Activated CD4-positive, alpha-beta T cell treated with anti-CD3 and anti-CD28 coated beads, Interleukin-2, amount 50 U/mL, for 16 hours (primary cell): ENCODE results near the gene ANKRD22.
"Not testable (repeated sequence)": the region's sequence is repeated elsewhere in the genome, so short reads cannot be mapped to it uniquely, and the experiment has no call there.

Source experiments
- DNase-seq: peaks from one replicate; pipeline ENCODE4 v3.0.0-alpha.2; 2020

The ANKRD22 gene

DNA sequence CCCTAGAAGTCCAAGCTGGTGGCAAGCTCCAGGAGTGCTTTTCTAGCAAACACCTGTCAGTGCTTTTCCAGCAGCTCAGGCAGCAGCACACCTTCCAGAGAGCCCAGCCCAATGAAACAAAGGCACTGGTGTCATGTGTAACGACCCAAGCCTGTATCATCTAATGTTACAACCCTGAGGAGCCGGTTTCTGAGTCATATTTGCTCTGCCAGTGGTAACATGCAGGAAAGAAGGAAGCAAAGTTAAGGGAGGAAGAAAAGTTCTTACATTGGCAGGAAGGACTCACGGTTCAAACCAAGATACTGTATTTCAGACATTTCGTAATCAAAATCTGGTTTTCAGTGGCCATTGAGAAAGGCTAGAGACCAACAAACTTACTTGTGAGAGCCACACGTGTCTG is at the start of gene ANKRD22:
TSS of gene ANKRD22 (minus strand) at position 139 of the 400 bp plus-strand sequence. CDS start 237 bp downstream, outside the sequence.
- peak; percentile 63 for DNase-seq

DNA sequence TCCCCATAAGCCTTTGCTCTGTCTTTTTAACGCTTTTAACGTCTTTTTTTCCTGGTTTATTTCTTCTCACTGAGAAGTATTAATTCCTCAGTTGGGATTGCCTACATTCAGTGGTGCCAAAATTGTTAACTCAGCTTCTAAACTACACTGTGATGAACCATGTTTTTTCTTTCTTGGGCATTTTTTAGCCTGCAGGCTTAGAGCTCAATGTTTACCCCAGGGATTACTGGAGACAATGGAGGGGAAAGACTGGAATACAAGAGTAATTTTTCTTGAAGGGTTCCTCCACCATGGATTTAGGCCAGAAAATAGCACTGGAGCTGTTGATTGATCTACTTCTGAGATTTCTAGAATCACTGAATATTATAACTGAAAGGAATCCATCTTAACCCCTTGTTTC is 48.2 kb upstream of the ANKRD22 start:
- DNase-seq, result no peak

DNA sequence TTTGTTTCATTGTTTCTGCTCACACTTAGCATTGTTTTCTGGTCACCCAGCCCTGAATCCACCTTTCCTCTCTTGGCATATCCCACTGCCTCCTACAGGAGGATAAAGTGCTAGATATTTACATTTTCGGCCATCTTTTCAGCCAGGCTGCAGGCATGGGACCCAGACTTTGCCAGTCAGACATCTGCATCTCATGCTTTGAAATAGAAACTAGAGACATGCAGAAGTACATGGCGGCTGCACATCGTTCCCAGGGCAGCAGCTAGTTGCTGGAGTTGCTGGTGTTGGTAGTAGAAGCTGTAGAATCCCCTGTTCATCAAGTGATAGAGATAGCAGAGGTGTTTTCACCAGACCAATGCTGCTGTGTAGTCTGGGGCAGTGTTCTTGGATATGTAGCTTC is 47.1 kb upstream of the ANKRD22 start:
- no peak for DNase-seq

DNA sequence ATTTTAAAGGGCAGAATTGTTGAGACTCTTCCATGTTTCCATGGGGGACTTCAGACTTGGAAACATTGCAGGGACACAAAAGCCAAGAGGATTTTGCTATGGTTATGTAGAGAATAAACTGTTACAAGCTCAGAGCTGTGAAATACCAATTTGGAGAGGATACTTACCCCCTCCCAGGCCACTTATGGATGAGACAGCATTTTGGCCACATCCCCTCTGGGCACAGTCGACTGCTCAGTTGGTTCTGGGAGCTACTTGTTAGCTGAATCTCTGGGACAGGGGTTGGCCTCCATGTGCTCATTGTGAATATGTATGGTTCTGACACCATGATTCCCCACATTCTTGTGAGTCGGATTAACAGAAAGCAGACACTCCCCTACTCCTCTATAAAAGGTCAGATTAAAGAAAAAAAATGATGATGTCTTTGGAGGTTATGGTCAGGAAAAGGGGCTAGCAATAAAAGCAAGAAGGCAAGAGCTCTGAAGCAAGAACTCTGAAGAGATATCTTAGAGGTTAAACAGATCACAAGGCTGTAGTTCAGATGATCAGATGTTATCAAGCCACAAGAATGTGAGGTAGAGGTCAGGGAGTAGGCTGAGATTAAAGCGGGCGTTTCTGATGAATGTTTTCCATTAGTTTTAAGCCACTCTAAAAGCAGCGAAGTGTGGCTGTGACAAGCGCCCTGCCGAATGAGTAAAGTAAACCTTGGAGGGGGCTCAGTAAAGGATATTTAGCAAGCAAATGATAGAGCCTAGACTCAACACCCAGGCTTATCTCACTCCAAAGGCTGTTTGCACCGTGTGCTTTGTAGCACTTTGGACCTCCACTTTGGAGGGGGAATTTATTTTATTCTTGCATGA is 45.6 kb upstream of the ANKRD22 start:
- DNase-seq, result peak; percentile 36

DNA sequence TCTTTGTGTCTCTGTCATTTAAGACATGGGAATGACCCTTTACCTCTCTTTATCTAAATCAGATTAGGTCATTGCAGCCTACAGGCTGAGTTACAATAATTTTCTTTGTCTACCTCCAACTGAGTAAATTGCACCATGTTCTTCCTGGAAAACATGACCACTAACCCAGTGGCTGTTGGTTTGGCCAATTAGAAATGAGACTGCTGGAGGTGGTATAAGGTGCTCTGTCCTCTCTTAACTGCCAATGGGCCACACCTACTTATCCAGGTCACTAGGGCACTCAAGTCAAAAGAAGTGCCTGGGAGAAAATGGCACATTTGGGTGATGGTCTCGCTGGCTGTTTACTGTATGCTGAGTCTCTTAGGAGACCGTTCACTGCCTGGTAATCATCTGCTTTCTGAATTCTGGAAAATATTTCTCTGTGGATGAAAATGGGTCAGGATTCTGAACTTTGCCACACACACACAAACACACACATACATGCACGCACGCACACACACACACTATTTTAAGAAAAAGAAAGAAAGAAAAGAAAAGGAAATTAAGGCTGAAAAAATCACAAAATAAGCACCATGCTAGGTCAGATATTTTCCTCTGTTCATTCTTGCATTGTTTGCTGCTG is 44.8 kb upstream of the ANKRD22 start:
- no peak for DNase-seq

DNA sequence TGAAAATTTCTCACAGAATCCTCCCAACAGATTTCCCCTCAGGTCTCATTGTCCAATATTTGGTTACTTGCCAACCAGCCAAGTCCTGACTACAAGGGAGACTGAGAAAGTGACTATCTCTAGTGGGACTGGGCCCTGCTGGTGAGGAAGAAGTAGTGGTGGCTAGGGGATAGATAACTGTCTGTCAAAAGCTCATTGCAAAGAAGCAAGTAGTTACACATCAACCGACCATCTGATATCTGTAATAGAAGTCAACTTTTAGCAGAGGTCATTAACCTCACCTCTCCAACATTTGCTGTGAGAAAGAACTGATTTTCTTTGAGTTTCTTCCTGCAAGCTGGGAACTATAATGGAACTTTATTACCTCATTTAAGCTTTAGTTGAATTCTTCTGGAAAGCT is 43.6 kb upstream of the ANKRD22 start:
- no peak for DNase-seq

DNA sequence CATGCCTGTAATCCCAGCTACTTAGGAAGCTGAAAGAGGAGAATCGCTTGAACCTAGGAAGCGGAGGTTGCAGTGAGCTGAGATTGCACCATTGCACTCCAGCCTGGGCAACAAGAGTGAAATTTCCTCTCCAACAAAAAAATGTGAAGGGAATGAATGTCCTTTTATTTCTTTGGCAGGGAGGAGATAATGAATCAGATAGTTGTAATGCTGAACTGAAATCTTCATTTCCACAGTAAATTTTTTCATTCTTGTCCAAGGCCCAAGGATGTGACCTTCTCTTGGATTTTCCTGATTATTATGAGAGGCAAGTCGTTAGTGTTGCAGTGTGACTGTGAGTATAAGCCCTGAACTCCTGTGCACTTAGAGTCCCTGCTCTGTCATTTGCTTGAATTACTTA is 42.0 kb upstream of the ANKRD22 start:
- DNase-seq, result no peak

DNA sequence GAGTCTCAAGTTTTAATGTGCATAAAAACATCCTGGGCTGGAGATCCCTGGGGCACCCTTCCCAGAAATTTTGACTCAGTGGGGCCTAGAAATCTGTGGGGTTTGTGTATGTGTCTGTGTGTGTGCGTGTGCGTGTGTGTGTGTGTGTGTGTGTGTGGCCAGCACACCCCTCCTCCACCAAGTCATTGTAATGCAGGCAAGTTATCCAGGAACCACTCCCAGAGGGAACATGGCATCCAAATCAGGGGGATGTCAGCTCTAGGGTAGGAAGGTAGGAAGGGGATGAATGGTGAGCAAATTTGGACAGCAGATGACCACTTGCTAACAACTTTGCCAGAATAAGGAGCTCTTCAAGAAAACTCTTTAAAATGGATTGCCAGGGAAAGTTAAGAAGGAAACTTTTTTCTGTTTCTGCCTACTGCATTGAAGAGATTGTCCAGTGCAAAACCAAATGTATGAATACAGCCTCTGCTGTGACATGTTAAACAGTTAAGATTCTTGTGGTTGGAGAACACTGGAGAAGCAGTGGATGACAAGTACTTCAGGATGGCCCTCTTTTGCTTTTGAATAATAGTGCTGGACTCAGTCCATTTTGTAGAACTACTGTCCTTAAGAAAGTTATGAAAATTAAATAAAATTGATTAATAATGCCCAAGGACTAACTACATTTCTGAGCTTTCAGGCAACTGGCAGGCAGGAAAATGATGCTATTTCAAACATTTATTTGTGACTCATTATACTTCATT is 40.8 kb upstream of the ANKRD22 start:
- DNase-seq, result no peak

DNA sequence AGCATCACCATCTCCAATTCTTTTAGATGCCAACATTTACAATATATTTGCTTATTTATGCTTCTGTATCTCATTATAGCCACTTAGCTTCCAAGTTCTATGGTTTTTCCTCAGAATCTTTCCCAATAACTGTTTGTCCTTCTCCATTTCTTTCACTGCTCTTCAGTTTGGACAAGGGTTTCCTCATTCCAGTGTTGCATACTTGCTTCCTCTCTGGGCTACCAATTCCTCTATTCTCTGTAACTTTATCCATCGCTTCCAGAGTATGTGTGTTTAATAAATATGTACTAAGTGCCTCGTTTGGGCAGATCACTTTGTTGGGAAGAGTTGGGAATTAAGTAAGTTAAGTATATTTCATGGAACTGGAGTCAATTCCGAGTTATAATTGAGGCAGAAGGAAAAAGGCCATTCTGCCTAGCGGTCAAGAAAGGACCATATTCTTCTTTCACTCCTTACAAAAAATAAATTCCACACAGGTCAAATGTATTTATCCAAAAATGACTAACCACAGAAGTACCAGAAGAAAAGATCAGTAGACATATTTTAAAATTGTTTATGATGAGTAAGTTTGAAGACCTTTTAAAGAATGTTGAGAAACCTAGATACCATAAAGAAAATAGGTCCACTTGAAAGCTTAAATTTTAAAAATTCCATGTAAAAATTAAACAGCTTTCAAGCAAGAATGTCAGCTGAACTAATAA is 39.2 kb upstream of the ANKRD22 start:
- no peak for DNase-seq

DNA sequence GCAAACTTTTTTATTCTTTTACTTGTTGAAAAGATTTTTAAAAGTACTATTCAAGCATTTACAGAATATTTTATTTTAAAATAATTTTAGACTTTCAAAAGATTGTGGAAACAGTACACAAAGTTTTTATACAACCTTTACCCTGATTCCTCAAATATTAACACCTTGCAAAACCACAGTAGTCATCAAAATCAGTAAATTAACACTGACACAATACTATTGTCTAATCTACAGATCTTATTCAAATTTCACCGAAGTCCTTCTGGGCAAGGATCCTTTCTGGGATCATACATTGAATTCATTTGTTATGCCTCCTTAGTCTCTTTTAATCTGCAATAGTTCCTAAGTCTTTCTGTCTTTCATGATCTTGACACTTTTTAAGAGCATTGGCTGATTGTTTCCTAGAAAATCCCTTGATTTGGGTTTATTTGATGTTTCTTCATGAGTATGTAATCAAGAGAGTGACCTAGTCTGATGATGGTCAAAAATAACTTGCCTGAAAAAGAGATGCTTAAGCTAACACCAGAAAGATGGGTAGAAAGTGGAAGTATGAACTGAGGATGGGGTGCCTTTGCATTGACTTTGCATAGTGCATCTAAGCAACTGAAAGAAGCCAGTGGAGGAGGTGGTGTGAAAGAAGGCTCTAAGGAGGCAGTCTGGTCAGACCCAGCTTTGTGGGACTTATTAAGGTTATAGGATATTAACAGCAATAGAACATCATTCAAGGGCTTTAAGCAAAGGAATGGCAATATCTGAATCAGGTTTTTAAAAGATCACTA is 38.1 kb upstream of the ANKRD22 start:
- DNase-seq, result no peak

DNA sequence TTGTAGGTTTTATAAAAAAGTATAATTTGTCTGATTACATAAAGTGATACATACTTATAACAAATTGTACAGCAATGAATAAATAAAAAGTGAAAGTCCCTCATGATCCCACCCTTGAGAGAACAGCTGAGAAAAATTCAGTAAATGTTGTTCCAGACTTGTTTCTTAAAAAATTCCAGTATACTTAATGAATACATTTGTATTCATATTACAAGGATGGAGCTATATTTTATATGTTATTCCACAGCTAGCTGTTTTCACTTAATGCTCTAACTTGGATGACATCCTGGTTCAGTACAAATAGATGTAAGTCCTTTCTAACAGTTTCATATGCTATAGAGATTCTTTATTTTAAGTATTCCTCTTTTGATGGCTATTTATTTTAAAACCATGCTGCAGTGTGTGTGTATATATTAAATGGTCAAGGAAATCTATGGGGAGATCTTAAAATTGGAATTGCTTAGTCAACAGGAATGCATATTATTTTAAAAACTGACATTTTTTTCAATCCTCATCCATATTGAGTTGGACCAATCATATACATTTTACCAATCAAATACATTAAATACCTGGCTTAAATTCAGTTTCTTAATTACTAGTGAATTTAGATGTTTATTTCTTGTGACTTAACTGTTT is 37.3 kb upstream of the ANKRD22 start:
- no peak for DNase-seq

DNA sequence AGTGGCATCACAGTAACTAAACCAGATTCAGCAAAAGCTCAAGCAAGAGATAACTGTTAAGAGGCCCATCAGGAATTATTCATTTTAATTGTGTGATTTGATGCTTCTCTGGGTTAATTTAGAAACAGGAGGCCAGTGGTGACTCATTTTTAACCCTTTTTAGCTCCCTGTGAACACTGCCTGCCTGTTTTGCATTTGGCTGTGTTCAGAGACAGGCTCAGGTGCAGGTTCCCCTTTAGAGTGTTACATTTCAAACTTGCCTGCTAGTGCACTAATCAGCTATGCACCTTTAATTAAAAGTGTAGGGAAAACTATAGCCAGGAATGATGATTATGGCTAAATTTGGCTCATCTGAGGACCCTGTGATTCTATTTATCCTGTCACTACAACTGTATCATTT is 34.9 kb upstream of the ANKRD22 start:
- peak; percentile 87 for DNase-seq

DNA sequence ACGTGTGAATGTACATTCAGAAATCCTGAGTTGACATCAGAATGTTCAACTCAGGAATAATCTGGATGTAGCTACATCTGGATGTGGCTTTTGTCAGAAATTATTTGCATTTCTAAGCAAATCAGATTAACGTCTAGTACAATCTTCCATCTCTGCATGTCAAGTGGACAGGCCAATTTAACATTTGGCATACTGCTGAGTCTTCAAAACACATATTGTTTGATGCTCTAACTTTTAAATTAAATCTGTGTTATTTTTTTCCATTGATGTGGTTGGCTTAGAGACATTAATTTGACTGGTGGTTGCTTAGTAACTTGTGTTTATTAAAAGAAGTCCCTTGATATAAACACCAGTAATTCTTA is 31.8 kb upstream of the ANKRD22 start:
- DNase-seq, result no peak

DNA sequence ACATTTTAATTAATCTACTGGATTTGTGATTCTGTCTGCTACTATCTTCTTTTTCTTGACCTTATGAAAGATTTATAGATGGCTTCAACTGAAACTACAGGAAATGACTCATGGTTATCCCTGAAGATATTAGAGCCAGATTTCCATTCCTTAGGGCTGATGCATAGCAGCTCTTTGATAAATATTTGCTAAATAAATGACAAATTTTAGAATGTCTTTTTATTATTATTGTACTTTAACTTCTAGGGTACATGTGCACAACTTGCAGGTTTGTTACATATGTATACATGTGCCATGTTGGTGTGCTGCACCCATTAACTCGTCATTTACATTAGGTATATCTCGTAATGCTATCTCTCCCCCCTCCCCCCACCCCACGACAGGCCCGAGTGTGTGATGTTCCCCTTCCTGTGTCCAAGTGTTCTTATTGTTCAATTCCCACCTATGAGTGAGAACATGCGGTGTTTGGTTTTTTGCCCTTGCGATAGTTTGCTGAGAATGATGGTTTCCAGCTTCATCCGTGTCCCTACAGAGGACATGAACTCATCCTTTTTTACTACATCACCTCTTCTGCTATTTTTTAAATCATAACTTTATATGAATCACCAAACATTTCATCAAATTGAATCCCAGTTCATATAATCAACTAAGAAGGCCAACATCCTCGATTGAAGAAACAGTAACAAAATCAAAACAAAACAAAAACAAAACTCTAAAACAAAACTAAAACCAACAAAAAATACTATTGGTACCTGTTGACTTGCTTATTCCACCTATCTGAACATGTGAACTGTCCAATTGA is 31.2 kb upstream of the ANKRD22 start:
- not testable (repeated sequence) for DNase-seq

DNA sequence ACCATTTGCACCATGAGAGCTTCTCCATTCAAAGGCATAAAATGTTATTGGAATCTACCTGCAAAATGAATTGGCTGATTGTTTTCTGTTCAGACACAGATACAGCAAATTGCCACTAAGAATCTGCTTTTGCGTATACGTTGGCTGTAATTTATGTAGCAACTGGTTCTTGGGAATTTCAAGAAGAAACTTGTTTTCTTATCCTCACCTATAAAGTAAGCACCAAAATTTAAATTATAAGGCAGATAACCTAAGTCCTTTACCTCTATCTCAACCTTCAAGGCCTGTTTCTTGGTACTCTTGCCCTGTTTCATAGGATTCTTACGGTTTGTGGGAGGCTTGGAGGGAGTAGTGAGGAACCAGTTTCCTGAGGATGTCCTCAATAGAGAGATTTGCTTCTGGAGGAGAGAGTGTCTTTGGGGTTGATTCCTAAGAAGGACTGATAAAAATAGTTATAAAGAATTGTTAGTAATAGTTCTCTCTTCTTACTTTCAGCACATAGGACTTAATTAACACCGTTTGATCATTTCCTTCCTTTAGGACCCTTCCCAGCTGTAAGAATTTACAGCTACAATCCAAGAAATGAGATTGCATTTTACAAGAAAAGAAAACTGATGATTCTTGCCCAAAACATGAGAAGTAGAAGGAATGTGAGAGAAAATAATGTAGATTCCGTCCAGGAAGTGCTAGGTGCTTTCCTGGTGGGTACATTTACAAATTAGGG is 30.4 kb upstream of the ANKRD22 start:
- no peak for DNase-seq

DNA sequence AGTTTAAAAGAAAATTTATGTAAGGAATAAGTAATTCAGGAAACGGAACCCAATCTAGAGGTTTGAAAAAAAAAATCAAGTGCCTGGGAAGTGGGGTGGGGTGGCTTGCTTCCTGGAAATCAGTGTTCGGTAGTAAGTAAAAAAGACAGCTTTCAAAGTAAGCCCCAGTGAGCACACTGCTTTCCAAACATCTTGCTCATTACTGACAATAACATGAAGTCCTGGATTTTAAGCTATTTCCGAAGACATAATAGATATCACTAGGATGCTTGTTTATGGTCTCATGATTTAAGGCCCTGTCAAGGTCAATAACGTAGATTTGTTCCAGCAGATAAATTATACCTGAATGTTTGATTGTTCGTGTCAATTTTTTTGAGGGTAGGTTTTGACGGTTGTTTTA is 29.7 kb upstream of the ANKRD22 start:
- DNase-seq, result no peak

DNA sequence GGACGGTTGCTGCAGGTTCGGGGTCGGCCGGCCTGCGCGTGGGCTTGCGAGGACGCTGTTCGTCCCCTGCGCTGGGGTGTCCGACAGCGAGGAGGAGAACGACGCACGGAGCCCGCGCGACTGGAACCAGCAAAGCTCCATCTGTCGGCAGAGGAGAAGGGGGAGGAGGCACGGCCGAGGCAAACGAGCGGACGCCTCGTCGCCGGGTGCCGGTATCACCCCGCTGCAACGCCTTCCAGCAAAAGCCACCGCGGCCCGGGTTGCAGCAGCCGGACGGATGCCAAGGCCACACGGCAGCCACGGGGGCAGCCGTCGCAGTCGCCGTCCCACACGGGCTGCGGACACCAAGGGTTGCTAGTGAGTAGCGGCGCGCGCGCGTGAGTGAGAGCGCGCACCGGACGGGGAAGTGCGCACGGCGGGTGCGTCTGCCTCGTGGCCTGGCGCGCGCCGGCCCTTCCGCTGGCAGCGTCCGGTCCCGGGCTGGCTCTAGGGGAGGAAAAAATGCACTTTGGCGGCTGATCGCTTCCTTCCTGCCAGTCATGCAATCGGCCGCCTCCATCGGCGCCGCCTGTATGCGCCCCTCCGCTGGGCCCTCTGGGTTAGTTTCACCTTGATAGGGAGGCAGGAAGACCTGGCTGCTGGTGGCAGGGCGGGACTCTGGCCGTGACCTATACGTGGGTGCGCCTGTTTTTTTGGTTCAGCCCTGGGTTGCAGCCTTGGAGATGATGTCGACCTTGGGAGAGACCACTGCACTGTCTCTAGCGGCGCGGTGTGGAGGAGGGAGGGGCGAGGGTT is 28.8 kb upstream of the ANKRD22 start:
- peak; percentile 91 for DNase-seq

DNA sequence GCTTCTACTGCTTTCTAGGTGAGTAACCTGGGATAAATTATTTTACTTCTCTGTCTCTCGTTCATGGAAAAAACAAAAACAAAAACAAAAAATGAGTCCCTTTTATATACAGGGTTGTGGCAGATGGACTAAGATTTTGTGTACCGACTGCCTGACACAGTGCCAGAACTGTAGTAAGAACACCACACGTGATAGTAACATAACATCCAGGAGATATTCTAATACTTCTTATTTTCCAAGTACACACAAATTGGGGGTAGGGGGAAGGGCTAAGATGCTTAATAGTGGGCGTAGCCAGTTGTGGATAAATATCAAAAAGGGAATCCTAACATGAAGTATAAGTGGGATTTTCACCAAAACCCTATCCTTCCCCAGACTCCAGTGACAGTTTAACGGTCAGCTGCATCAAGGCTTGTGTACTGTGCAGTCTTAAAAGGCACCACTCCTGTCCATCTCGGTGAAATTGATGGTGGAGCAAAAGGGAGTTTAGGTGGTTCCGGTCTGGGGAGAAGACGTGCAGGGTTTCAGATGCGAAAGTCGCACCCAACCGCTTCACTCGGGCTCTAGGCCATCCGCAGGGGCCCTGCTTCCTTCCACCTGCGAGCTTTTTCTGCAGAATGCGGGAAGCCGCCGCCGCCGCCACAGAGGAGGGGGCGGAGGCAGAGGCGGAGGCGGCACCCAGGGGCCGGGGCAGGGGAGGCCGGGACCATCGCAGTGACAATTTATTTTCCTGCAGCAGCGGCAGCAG is 28.1 kb upstream of the ANKRD22 start, which contains the start of gene STAMBPL1:
TSS of gene STAMBPL1 (plus strand) at position 712 of the 748 bp plus-strand sequence. CDS start 21,464 bp downstream, outside the sequence.
- DNase-seq, result peak; percentile 90
